OCI-LY1 (cell line): ENCODE results near the gene ODAD2.

Experiments used
- EZH2 ChIP-seq: fragments of 200-600 bp; sonication (generic), shearing (Covaris generic); IDR thresholded peaks from 2 replicates; pipeline ENCODE4 v1.8.0; 2017; ENCODE audit warnings: borderline replicate concordance, mixed run types, mild to moderate bottlenecking, antibody characterized with exemption, low read length, moderate library complexity, mixed read lengths
- TF ChIP-seq, protein P1 (sequence below): fragments of 200-600 bp; sonication (generic), shearing (Covaris generic); IDR thresholded peaks from 2 replicates; pipeline ENCODE4 v1.5.1; 2017; ENCODE audit warnings: mild to moderate bottlenecking, antibody characterized with exemption, low read length, moderate library complexity, mixed read lengths

DNA sequence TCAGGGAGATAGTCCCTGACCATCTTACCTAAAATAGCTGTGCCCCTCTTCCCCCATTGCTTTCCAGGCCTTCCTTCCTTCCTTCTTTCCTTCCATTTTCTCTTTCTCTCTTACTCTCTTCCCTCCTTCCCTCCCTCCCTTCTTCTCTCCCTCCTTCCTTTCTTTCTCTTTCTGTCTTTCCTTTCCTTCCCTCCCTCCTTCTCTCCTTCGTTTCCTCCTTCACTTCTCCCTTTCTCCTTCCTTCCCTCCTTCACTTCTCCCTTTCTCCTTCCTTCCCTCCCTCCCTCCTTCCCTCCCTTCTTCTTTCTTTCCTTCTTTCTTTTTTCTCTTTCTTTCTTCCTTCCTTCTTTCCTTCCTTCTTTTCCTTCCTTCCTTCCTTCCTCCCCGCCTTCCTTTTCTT is 228.7 kb downstream of the ODAD2 start:
- TF ChIP-seq EZH2: no peak
- TF ChIP-seq, protein P1, sequence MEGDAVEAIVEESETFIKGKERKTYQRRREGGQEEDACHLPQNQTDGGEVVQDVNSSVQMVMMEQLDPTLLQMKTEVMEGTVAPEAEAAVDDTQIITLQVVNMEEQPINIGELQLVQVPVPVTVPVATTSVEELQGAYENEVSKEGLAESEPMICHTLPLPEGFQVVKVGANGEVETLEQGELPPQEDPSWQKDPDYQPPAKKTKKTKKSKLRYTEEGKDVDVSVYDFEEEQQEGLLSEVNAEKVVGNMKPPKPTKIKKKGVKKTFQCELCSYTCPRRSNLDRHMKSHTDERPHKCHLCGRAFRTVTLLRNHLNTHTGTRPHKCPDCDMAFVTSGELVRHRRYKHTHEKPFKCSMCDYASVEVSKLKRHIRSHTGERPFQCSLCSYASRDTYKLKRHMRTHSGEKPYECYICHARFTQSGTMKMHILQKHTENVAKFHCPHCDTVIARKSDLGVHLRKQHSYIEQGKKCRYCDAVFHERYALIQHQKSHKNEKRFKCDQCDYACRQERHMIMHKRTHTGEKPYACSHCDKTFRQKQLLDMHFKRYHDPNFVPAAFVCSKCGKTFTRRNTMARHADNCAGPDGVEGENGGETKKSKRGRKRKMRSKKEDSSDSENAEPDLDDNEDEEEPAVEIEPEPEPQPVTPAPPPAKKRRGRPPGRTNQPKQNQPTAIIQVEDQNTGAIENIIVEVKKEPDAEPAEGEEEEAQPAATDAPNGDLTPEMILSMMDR: no peak
